NCI-H2171 (cell line): ENCODE results near the gene TPCN2.

Source experiments
- DNase-seq: peaks from one replicate; lab custom pipeline; 2025; lab: John Stamatoyannopoulos, UW

Gene TPCN2

DNA sequence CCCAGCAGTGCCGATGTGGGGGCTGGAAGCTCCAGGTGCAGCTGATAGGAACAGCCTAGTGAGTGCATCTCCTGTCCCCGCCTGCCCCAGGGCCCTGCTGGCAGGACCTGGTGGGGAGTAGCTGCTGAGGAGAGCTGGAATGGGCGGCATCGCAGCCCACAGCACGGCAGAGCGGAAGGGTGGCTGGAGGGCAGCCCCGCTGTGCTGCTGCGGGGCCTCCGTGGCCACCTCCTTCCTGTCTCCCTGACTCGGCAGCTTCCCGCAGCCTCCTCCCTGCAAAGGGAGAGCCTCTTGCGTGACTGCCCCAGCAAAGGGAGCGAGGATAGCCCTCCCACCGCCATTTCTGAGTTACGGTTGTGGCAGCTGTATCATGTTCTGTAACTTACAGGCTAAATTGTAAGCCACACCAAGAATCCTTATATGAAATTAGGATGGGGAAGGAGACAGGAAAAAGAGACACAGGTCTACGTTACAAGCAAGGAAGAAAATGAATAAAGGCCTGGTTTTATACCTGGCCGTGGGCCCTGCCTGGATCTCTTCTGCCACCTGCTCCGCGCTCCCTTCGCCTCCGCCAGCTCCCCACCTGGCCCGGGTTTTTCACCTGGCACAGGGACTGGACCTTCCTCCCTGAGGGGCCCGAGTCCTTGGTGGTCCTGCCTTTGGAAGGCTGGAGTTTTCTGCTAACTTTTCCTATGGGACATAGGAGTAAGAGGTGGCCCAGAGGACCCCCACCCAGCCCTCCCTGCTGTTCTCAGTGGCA lies 10.0 kb downstream of the TPCN2 start:
- no peak for DNase-seq

DNA sequence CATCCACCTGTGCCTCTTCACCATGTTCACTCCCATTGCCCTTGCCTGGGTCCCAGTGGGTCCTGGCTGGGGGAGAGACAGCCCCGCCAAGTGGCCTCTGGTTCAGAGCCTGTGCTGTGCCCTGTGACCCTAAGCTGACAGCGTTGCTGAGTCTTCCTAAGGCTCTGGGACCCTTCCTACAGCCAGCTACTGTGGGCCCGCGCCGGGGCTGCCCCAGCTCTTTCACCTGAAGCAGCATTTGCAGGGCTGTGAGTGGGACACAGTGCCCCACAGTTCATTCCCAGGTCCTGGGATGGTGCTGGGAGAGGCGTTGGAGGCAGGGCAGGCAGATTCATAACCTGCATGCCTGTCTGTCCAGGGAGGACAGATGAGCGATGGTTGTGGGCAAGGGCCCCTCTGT lies 10.7 kb downstream of the TPCN2 start:
- no peak for DNase-seq

DNA sequence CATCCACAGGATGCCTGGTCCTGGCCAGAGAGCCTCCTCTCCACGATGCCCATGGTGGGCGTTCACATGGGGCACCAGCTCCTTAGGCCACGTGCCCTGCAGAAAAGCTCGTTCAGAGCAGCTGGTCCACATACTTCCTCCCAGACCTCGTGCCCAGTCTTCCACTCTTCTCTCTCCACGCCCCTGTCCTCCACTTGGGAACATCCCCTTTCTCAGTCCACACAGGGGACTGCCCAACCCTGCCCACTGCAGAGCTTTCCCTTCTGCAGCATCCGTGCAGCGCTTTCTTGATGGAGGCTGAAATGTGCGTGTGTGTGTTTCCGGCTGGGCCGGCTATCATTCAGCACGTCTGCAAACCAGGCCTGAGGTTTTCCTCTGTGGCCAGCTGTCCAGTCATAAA lies 11.3 kb downstream of the TPCN2 start:
- no peak for DNase-seq

DNA sequence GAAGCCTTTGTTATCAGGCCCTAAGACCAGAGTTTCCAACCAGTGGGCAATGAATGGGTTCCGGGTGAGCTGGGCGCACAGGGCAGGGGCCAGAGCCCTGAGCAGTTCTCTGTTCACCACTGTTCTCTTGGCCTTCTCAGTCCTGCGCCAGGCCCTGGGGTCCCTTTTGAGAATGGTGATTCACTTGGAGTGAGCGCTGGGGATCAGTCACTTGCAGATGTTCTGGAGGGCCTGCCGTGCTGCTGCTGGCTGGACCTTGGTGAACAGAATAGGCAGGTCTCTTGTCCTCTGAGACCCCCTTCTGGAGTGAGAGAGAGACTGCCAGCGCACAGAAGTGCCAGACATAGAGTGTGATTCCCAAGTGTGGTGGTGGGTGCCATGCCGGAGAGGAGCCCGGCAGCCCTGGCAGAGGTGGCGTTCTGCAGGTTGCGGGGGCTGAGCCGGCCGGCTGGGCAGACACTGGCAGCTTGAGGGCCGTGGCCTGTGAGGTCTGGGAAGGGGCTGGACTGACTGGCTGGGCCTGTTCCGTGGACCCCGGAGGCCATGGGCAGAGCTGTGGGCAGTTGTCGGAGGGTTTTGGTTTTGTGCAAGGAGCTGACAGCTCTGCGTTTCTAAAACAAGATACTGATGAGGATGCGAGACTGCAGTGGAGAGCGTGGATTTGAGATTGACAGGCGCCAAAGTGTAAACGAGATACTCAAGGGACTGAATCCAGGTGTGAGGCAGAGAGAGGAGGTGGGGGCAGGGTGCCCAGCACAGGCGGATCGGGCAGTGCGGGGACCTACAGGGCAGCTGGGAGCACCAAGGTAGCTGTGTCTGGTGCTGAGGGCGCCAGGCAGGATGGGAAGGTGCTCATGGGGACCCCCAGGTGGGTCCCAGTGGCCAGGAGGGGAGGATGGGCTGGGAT lies 12.3 kb downstream of the TPCN2 start:
- DNase-seq: no peak

DNA sequence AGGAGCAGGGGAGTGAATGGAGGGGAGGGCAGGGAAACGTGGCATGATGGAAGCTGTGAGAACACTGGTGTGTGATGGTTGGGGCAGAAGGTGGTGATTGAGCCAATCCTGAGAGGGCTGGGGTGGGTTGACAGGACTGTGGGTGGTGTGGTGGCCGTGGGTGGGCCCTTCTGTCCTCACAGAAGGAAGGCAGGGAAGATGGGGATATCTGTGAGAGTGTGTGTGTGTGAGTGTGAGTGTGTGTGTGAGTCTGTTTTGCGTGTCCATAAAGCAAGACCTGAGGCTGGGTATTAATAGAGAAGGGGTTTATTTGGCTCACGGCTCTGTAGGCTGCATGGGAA lies 13.0 kb downstream of the TPCN2 start:
- DNase-seq: no peak

DNA sequence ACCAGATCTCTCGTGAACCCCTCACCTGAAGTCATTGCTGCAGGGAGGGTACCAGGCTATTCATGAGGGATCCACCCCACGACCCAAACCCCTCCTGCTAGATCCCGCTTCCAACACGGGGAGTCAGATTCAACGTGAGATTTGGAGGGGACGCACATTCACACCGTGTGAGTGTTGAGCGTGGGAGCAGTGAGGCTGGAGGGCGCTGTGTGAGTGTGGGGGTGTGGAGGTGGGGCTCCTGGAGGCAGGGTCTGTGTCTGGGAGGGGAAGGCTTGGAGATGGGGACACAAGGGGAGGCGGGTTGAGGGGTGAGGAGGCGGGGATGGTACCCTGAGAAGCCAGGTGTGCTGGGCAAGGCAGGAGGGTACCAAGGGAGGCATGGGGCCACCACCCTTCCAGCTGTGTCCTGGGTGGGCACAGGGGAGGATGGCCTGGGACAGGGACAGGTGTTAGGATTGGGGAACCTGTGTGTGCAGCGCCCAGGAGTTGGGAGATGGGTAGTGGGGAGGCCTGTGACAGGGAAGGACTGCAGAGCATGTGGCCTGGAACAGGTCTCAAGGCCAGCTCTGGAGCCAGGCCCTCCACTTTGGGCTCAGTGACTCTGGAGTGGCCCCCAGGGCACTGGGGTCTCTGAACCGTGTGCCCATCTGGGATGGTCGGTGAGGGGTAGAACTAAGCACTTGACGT lies 13.6 kb downstream of the TPCN2 start:
- no peak for DNase-seq

DNA sequence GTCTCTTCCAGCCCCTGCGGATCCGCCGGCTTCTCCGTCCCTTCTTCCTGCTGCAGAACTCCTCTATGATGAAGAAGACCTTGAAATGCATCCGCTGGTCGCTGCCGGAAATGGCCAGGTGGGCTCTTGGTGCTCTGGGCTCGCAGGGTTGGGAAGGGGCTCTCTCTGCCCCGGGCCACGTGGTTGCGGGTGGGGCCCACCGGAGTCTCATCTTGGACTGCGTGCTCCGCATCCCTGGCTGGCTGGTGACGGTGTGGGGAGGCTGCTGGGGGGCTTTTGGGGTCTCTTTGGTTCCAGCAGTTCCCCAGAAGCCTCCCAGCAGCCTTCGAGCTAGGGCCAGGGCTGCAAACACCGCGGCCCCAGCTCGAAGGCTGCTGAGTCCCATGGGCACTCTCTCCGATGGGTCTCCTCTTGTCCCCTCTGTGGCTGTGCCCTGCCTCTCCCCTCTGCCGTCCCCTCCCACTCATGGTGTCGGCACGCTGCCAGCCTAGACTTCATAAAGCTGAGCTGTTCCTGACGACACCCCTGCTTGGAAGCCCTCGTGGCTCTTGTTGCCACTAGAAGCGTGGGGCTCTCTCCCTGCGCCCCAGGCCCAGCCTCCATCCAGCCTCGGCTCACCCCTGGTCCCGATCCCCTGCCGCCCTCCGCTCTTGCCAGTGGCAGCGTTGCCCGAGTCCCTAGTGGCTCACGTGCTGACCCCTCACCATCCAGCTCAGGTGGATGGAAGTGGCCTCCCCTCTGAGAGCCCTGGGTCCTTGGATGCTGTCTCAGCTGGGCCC lies 14.3 kb downstream of the TPCN2 start:
- DNase-seq: no peak

DNA sequence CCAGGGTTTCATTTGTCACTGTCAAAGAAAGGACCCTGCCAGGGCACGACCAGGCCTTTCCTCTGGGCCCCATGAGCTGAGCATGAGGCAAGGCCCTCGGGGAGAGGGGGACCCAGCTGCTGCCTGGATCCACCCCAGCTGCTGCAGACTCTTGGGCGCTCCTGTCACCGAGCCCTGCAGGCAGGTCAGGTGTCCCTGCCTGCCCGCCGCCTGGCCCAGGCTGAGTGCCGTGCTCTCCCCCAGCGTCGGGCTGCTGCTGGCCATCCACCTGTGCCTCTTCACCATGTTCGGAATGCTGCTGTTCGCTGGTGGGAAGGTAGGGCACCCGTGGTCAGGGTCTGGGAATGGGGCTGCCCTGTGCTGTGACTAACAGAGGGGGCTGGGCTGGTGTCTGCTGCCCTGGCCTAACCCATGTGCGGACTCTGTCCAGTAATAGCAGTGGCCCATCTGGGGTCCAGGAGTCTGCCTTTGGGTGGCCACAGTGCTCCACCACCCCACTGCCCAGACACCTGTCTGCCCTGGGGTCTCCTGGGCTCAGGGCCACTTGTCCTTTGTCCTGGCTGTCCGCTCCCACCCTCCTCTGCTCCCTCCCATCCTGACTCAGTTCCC lies 15.0 kb downstream of the TPCN2 start:
- DNase-seq: no peak

DNA sequence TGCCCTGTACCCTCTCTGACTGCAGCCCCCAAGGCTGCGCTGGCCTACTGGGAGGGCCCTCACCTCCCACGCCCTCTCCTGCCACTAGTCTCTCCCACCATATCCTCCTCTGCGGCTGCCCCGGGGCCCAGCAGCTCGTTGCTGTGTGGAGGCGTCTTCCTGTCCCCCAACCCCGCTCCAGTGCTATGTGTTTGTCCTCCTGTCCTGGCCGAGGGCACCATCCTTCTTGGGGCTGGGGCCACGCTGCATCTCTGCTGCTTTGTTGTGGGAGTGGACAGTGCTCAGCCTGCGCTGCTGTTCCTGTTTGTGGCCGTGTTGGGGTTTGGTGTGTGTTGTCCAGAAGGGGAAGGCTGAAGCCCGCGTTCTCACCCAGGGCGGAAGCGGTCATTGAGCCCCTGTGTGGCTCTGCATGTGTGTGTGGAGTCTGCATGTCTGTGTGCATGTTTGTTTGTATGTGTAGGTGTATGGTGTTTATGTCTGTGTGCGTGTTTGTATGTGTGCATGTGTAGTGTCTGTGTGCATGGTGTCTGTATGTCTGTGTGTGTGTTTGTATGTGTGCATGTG lies 15.7 kb downstream of the TPCN2 start:
- no peak for DNase-seq

DNA sequence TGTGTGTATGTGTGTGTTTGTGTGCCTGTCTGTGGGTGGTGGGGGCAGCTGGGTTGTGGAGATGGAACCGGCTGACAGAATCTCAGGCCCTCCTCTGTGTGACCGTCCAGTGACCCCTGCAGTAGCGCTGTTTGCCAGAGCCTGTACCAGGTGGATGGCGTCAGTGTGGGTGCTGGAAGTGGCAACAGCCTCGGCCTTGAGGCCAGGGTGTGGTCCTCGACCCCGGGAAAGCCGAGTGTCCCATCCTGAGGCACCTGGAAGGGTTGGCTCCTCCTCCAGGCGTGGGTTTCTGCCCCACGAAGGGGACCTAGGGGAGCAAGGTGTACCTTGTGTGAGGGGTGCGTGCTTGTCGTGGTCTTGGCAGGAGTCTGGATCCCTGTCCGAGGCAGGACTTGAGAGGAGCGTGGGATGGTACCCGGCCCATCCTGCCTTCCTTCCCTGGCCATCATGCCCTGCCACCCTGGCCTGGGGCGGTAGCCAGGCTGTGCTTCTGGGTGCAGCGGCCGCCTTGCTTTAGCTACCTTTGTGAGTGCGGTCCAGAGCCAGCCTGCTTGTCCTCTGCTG lies 16.5 kb downstream of the TPCN2 start:
- DNase-seq: no peak

DNA sequence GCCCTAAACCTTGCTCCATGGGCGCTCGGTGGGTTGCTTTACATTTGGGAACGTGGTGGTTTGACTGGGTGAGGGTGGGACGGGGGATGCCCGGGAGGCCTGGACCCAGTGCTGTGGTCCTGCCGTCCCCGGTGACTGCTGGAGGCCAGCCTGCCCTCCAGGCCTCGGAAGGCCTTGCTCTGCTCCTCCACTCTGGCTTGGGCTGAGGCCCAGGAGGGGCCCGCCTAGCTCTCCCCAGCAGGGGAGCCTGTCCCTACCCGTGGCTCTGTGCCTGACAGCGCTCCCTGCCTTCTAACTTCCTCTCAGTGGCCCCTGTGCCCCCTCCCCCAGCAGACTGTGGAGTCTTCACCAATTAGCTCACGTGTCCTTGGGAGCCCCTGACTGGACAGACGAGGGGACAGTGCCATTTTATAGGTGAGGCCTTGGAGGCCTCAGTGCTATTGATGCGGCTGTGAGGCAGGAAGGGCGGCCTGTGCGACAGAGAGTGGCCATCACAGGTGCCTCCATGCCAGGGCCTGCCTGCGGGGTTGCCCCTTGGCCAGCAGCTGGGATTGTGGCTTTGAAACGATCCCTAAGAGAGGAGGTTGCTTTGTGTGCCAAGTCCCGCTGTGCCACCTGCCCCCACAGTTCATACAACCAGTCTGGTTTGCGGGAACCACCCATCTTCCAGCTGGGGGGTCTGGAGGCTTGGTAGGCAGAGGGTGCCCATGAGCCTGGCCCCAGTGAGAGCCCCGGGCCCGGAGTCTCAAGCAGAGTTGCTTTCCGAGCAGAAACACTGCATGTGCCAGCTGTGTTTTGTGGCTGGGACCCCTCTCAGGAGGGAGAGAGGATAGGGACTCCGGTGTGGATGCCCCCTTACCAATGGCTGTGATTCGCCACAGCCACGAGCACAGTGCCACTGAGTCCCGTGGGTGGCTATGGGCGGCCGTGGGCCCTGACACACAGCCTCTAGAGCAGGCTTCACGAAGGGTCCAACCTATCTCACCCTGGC lies 17.7 kb downstream of the TPCN2 start:
- no peak for DNase-seq

DNA sequence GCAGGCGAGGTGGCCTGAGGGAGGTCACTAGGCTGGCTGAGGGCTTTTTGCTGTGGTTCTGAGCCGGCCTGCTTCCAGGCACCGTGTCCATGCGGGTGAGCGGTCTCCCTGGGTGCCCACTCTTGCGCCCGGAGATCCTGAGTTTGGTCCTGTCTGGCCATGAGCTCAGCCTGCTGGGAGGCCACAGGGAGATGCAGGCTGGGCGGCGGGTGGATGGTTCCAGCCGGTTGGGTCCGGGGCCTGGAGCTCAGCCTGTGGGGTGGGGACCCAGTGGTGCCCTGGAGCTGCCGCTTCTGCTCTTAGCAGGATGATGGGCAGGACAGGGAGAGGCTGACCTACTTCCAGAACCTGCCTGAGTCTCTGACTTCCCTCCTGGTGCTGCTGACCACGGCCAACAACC lies 18.5 kb downstream of the TPCN2 start:
- DNase-seq: no peak

DNA sequence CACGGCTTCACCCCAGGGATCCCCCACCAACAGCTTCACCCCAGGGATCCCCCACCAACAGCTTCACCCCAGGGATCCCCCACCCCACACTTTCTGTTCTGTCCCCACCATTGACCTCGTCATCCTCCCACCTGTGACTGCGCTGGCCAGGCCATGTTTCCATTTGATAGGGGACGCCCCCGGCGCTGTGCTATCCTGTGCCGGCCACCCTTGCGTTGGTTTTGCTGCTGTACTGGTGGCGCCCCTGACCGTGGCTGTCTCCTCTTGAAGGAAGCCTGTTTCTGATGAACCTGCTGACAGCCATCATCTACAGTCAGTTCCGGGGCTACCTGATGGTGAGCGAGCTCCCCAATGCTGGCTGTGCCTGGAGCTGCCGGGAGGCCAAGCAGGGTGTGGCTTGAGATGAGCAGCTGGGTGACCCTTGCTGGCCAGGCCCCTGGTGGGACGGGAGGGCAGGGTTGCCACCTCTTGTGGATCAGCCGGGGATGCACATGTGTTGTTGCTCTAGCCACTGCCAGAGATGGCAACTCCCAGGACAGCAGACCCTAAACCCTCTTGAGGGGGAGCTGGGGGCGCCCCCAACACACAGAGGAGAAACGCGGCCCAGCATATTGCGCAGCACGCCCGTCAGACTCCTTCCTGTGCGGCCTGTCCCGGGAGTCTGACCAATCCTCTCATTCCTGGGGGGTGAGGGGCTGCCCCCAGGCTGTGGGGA lies 22.5 kb downstream of the TPCN2 start:
- DNase-seq: no peak

DNA sequence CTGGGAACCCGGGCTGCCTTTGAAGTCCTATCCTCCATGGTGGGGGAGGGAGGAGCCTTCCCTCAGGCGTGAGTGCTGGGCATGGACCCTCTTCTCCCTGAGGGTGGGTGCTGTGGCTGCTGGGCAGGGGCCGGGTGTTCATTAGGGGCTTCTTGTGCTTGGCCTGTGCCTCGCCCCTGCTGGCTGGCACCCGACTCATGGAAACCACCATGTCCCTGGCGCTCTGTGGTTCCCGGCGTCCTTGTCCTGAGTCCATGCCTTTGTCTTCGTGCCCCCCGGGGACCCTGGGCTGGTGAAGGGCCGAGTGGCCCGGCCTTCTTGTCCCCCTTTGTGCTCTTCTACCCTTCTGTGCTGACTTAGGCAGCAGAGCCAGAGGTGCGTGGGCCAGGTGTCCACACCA lies 23.2 kb downstream of the TPCN2 start:
- no peak for DNase-seq

DNA sequence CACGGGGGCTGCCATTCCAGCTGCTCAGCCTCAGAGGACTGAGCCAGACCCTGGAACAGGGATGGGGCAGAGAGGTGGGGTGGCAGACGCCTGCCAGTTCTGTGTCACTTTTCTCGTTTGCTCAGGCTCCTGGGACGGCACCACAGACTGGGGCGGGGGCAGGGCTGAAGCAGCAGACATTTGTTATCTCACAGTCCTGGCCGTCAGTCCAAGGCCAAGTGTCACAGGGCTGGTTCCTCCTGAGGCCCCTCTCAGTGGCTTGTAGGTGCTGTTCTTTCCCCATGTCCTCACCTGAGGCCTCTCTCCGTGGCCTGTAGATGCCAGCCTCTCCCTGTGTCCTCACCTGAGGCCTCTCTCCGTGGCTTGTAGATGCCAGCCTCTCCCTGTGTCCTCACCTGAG lies 24.7 kb downstream of the TPCN2 start:
- no peak for DNase-seq

DNA sequence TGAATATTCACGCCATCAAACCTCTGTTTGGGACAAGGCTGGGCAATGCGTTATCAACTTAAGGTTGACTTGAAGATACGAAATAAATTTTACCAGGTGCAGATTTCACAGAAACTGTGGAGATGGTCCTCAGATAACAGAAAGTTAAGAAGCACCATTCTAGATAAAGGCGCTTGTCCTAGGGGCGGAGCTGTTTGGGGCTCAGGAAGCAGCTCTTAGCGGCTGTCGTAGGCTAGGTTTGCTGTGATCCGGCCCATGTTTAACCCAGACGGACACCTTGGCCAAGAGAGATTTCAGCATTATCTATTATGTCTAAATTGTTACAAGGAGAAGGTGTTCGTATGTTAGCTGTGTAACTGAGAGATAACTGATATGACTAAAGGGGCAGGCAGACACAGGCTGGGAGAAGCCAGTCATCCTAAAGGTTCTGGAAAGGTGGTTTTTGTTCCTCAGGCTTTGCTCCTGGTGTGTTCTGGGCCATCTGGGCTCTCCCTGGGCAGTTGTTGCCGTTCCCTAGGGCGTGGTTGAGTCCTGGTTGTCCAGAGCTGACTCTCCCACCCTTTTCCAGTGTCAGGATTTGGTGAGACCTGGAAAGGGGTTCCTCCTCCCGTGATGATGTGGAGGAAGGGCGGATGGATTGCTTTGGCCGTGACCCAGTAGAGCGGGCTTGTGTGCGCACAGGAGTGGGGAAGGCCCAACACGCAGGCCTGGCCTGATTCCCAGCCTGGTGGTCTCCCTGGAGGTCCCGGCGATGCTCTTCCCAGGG lies 25.8 kb downstream of the TPCN2 start:
- DNase-seq: no peak

DNA sequence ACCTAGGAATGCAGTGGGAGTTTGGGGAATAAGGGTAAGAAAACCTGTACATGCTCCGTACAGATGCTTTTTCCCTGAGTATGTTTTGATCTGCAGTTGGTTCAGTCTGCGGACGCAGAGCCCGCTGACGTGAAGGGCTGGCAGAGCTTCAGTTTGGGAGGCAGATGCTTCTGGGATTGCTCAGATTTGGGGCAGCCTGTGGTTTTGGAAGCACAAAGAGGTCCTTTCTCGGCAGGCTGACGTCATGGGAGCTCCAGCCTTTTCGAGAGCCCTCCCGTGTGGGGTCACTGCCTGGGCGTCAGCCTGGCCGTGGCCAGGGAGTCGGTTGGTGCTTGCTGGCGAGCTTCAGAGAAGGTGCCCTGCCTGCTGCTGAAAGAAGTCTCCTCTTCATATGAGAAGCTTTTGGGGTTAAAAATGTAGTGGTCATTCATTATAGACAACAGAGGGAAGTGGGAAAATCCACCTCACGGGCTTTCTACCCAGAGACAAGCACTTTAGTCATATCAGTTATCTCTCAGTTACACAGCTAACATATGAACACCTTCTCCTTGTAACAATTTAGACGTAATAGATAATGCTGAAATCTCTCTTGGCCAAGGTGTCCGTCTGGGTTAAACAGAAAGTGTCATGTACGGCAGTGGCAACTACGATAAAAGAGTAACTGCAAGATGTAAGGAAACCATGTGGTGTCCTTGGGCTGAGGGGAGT lies 26.8 kb downstream of the TPCN2 start:
- DNase-seq: no peak
